HepG2 (cell line): ENCODE data around the gene KIF6. TPM values are rescaled to one million over a fixed set of nuclear protein-coding genes. Genes with fewer than 3 reads are reported as not detected.

Source experiments
- ATAC-seq: fragments of 200-7000 bp; cut with Tn5 transposase; 3 replicates; pipeline ENCODE4 v1.9.1; 2020; ENCODE audit warnings: mild to moderate bottlenecking, moderate library complexity
- BruUV-seq: library from RNA; stranded (reverse); fragments of 400-500 nt; replicated peaks from 2 replicates; lab custom pipeline; 2021; lab: Mats Ljungman, UMichigan
- CTCF ChIA-PET: fragments of 300-600 bp; formaldehyde crosslinking; extraction: SDS; loops from one replicate; lab custom pipeline; 2021; ENCODE audit warnings: low total read pairs, inconsistent platforms, low intra/inter-chr PET ratio; lab: Yijun Ruan, JAX
- POLR2A ChIA-PET: fragments of 350-600 bp; sonication (Branson Sonifier 250); formaldehyde crosslinking; loops from one replicate; lab custom pipeline; 2020; ENCODE audit warnings: antibody characterized with exemption, inconsistent platforms; lab: Yijun Ruan, JAX
- DNase-seq: peaks from one replicate; pipeline ENCODE4 v3.0.0-alpha.2; 2015; ENCODE audit warnings: low spot score
- FAIRE-seq: peaks from 3 replicates; lab custom pipeline; 2011; peaks lifted over from hg19 to GRCh38; lab: Jason Lieb, UNC
- H2AFZ ChIP-seq: one replicate; pipeline ENCODE4 v1.6.1; 2011; ENCODE audit warnings: low read length, inconsistent platforms
- H3K27ac ChIP-seq: fragments of 300-600 bp; 3 replicates; pipeline ENCODE4 v1.8.0; 2011; ENCODE audit warnings: mixed run types, mild to moderate bottlenecking, mixed read lengths, low read length, inconsistent platforms; ENCODE audit not compliant: insufficient read depth; ENCODE audit errors: extremely low read length
- H3K27me3 ChIP-seq, 2 experiments: fragments of 200-600 bp in 1 of 2; 2 replicates in 1 of 2; 3 replicates in 1 of 2; pipeline versions ENCODE4 v1.6.0 to v1.8.0; 2011; ENCODE audit warnings: low read length in 2 of 2, mild to moderate bottlenecking in 2 of 2, moderate library complexity in 2 of 2, inconsistent platforms in 1 of 2; ENCODE audit not compliant: insufficient read depth in 2 of 2, control insufficient read depth in 1 of 2
- H3K36me3 ChIP-seq, 2 experiments: fragments of 200-600 bp in 1 of 2; replicated peaks in 1 of 2; 2 replicates in 1 of 2; 3 replicates in 1 of 2; pipeline versions ENCODE4 v1.5.1 to v1.8.0; 2011; ENCODE audit warnings: low read length in 2 of 2, inconsistent platforms in 1 of 2; ENCODE audit not compliant: insufficient read depth in 2 of 2, control insufficient read depth in 1 of 2
- H3K4me1 ChIP-seq: 2 replicates; pipeline ENCODE4 v1.5.1; 2012; ENCODE audit warnings: low read length, inconsistent platforms; ENCODE audit not compliant: insufficient read depth
- H3K4me2 ChIP-seq: 2 replicates; pipeline ENCODE4 v1.6.0; 2011; ENCODE audit warnings: low read depth, low read length, inconsistent platforms
- H3K4me3 ChIP-seq, 3 experiments: fragments of 200-600 bp in 1 of 3; sonication (generic), shearing (Covaris generic) in 1 of 3; replicated peaks in 1 of 3; 2 replicates each; pipeline ENCODE4 v1.5.1; 2011 to 2016; ENCODE audit warnings: low read length in 3 of 3, inconsistent platforms in 2 of 3, low read depth in 2 of 3, mild to moderate bottlenecking in 2 of 3, control low read depth in 1 of 3, mixed read lengths in 1 of 3; ENCODE audit not compliant: insufficient read depth in 1 of 3
- H3K79me2 ChIP-seq: one replicate; pipeline ENCODE4 v1.6.1; 2011; ENCODE audit warnings: low read length, inconsistent platforms; ENCODE audit not compliant: insufficient read depth
- H3K9ac ChIP-seq: 2 replicates; pipeline ENCODE4 v1.6.0; 2011; ENCODE audit warnings: mild to moderate bottlenecking, low read depth, low read length, inconsistent platforms; ENCODE audit not compliant: insufficient read depth
- H3K9me3 ChIP-seq: 2 replicates; pipeline ENCODE4 v1.5.1; 2012; ENCODE audit warnings: mild to moderate bottlenecking, low read length
- H4K20me1 ChIP-seq: 2 replicates; pipeline ENCODE4 v1.6.0; 2011; ENCODE audit warnings: inconsistent platforms, mild to moderate bottlenecking, low read length, moderate library complexity; ENCODE audit not compliant: insufficient read depth
- ATM ChIP-seq: fragments of 450-650 bp; IDR thresholded peaks from 2 replicates; pipeline ENCODE4 v1.7.1; 2017; ENCODE audit warnings: mild to moderate bottlenecking, borderline replicate concordance
- KDM5A ChIP-seq: fragments of 200-600 bp; sonication (generic); IDR thresholded peaks from 2 replicates; pipeline ENCODE4 v1.7.0; 2018; ENCODE audit warnings: antibody characterized with exemption, mild to moderate bottlenecking, low read length, borderline replicate concordance
- KLF16 ChIP-seq, 2 experiments: sonication (generic) in 1 of 2; formaldehyde crosslinking in 1 of 2; IDR thresholded peaks; 2 replicates each; pipeline versions ENCODE4 v1.6.1 to v1.8.0; 2016 to 2023; ENCODE audit warnings: missing genetic modification reagents in 2 of 2, missing compliant biosample characterization in 1 of 2
- MYNN ChIP-seq: sonication (generic); formaldehyde crosslinking; IDR thresholded peaks from 2 replicates; pipeline ENCODE4 v1.4.0; 2020; ENCODE audit warnings: mild to moderate bottlenecking, low read depth, missing genetic modification reagents
- ZFP90 ChIP-seq: sonication (generic); formaldehyde crosslinking; IDR thresholded peaks from 2 replicates; pipeline ENCODE4 v1.8.0; 2022; ENCODE audit warnings: missing genetic modification reagents, mild to moderate bottlenecking, inconsistent platforms, borderline replicate concordance
- WGBS: methylation state at CpG from one replicate; pipeline ENCODE4 v1.1.6; 2017; ENCODE audit warnings: low lambda C conversion rate; 5-methylcytosine and 5-hydroxymethylcytosine counted together
- in situ Hi-C: cut with HindIII; loops from 2 replicates; pipeline ENCODE4 v1.10.0; 2017; ENCODE audit warnings: low pct_unique_long_range_greater_than_20kb; ENCODE audit not compliant: extremely low pct_ligation_motif_present
- intact Hi-C: fragments of 100-400 bp; cut with micrococcal nuclease; formaldehyde crosslinking; loops from one replicate; pipeline ENCODE4 v1.10.0; 2022; ENCODE audit not compliant: unreplicated experiment
- polyA plus RNA-seq, 8 experiments: library from polyadenylated mRNA; depleted of rRNA in 3 of 8; stranded (reverse) in 7 of 8; unstranded in 1 of 8; fragments of >200 nt; fragmentation: Illumina TruSeq in 4 of 8; extraction: Trizol in 4 of 8; gene quantifications; 2 replicates each; pipeline versions ENCODE4 v1.2.1 to v1.2.3, GENCODE V29; 2011 to 2016; ENCODE audit warnings: low read depth in 4 of 8, missing spikeins in 1 of 8, mixed read lengths in 1 of 8; ENCODE audit not compliant: insufficient read depth in 1 of 8
- total RNA-seq, 5 experiments: library from RNA; depleted of rRNA; stranded (reverse); fragments of >200 nt; fragmentation: Illumina TruSeq; extraction: Trizol; gene quantifications; 2 replicates each; pipeline ENCODE4 v1.2.3, GENCODE V29; 2016; ENCODE audit warnings: low read depth in 1 of 5
- TF ChIP-seq, protein P1 (sequence below): sonication (generic); formaldehyde crosslinking; IDR thresholded peaks from 2 replicates; pipeline ENCODE4 v1.9.0; 2021; ENCODE audit warnings: missing genetic modification reagents, mild to moderate bottlenecking, borderline replicate concordance
- TF ChIP-seq, protein P2 (sequence below): sonication (generic); formaldehyde crosslinking; IDR thresholded peaks from 2 replicates; pipeline ENCODE4 v1.5.0; 2020; ENCODE audit warnings: mild to moderate bottlenecking, missing genetic modification reagents
- TF ChIP-seq, protein P3 (sequence below): sonication (generic); formaldehyde crosslinking; IDR thresholded peaks from 2 replicates; pipeline ENCODE4 v1.4.0; 2020; ENCODE audit warnings: mild to moderate bottlenecking, missing genetic modification reagents
- TF ChIP-seq, protein P4 (sequence below): IDR thresholded peaks from 2 replicates; pipeline ENCODE4 v1.6.1; 2016; ENCODE audit warnings: low read depth, missing genetic modification reagents, missing compliant biosample characterization

Gene KIF6
- total and polyA plus RNA-seq, 2 of the 13 experiments (the other 11 are each of a cell fraction or from before 2014, with no cell fraction given), result 0.04 to 0.27 TPM

DNA sequence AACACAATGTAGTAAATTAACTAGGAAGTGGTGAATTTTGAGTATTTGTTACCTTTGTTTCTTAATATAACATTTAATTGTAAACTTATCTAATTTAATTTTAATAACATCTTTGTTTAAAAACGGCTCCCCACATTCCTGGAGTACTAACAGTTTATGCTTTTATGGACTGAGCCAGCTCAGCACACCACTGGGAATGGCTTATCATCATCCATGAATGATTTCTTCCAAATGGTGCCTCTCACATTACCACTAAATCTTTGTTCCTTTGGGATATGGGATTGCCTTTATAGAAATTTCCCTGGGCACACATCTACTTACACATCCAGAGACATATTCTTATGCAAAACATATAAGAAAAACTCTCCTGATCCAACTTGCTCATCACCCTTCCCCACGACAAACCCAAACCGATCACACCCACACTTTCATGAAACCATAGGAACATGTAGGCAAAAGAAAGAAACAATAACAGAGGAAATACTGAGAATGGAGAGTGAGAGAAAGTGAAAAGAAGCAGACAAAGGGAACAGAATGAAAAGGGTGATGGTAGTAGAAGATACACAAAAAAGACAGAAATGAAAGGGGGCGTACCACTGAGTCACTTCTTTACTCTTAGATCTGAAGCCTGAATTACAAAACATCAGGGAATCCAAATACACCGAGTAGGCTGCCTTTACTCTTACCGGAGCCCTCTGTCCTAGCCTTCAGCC lies 344.2 kb downstream of the KIF6 start (continued):
- TF ChIP-seq, protein P1, sequence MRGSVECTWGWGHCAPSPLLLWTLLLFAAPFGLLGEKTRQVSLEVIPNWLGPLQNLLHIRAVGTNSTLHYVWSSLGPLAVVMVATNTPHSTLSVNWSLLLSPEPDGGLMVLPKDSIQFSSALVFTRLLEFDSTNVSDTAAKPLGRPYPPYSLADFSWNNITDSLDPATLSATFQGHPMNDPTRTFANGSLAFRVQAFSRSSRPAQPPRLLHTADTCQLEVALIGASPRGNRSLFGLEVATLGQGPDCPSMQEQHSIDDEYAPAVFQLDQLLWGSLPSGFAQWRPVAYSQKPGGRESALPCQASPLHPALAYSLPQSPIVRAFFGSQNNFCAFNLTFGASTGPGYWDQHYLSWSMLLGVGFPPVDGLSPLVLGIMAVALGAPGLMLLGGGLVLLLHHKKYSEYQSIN (CRISPR knock-in tag), result no peak

DNA sequence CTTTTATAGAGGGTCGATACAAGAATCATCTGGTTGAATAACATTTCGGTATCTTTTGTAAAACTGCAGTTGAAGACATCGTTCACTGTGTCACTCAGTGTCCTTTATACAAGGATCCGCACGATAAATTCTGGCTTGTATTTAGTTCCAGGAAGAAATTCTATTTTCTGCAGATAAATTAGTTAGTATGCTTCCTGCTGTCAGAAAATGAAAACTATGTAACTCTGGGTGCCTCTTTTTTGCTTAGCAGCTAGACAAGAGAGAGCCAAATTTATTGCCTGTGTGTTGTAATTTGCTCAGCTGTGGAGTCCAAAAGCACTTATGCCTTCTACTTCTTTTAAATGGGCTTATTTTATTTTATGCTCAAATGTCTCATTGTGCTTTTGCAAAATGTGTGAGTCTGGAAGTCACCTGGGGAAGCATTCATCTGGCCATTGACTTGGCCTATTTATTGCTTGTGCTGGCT lies 346.2 kb downstream of the KIF6 start:
- H3K9ac ChIP-seq, result no peak overlapping the region
- H3K4me1 ChIP-seq, result no peaks in the 10 kb centered on the region
- H3K27ac ChIP-seq, result no peak overlapping the region
- no peaks in the 10 kb centered on the region for H3K36me3 ChIP-seq
- ChIA-PET CTCF (no interaction called here), POLR2A (no interaction called here)
- FAIRE-seq (no peak), ATAC-seq (no peak), DNase-seq (no peak)
- in situ Hi-C loops (loop anchor here (10.0 kb wide), 1 partner anchor 936 kb away; no protein-coding TSS in a partner anchor), intact Hi-C loops (loop anchor here (10.0 kb wide), 1 partner anchor 926 kb away; no protein-coding TSS in a partner anchor)
- 46% methylated on average over 5 of the region's 5 CpGs for WGBS
- H3K4me2 ChIP-seq, result no peak overlapping the region
- no peaks in the 10 kb centered on the region for H4K20me1 ChIP-seq
- no peaks in the 10 kb centered on the region for H3K79me2 ChIP-seq
- no peak overlapping the region for H3K4me3 ChIP-seq
- no TSS peak for BruUV-seq
- no peak overlapping the region for H2AFZ ChIP-seq
- no peaks in the 10 kb centered on the region for H3K9me3 ChIP-seq
- H3K27me3 ChIP-seq, result no peaks in the 10 kb centered on the region
- TF ChIP-seq, protein P2, sequence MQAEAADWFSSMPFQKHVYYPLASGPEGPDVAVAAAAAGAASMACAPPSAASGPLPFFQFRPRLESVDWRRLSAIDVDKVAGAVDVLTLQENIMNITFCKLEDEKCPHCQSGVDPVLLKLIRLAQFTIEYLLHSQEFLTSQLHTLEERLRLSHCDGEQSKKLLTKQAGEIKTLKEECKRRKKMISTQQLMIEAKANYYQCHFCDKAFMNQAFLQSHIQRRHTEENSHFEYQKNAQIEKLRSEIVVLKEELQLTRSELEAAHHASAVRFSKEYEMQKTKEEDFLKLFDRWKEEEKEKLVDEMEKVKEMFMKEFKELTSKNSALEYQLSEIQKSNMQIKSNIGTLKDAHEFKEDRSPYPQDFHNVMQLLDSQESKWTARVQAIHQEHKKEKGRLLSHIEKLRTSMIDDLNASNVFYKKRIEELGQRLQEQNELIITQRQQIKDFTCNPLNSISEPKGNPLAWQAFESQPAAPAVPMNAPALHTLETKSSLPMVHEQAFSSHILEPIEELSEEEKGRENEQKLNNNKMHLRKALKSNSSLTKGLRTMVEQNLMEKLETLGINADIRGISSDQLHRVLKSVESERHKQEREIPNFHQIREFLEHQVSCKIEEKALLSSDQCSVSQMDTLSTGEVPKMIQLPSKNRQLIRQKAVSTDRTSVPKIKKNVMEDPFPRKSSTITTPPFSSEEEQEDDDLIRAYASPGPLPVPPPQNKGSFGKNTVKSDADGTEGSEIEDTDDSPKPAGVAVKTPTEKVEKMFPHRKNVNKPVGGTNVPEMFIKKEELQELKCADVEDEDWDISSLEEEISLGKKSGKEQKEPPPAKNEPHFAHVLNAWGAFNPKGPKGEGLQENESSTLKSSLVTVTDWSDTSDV (CRISPR knock-in tag), result no peak
- TF ChIP-seq, protein P3, sequence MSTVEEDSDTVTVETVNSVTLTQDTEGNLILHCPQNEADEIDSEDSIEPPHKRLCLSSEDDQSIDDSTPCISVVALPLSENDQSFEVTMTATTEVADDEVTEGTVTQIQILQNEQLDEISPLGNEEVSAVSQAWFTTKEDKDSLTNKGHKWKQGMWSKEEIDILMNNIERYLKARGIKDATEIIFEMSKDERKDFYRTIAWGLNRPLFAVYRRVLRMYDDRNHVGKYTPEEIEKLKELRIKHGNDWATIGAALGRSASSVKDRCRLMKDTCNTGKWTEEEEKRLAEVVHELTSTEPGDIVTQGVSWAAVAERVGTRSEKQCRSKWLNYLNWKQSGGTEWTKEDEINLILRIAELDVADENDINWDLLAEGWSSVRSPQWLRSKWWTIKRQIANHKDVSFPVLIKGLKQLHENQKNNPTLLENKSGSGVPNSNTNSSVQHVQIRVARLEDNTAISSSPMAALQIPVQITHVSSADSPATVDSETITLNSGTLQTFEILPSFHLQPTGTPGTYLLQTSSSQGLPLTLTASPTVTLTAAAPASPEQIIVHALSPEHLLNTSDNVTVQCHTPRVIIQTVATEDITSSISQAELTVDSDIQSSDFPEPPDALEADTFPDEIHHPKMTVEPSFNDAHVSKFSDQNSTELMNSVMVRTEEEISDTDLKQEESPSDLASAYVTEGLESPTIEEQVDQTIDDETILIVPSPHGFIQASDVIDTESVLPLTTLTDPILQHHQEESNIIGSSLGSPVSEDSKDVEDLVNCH (CRISPR knock-in tag), result no peak
- TF ChIP-seq MYNN (CRISPR knock-in tag) (no peak), KDM5A (no peak), KLF16 (CRISPR knock-in tag; IDR thresholded peaks at IDR 0.05) (no peak), ATM (no peak), ZFP90 (no peak)
- TF ChIP-seq, protein P4, sequence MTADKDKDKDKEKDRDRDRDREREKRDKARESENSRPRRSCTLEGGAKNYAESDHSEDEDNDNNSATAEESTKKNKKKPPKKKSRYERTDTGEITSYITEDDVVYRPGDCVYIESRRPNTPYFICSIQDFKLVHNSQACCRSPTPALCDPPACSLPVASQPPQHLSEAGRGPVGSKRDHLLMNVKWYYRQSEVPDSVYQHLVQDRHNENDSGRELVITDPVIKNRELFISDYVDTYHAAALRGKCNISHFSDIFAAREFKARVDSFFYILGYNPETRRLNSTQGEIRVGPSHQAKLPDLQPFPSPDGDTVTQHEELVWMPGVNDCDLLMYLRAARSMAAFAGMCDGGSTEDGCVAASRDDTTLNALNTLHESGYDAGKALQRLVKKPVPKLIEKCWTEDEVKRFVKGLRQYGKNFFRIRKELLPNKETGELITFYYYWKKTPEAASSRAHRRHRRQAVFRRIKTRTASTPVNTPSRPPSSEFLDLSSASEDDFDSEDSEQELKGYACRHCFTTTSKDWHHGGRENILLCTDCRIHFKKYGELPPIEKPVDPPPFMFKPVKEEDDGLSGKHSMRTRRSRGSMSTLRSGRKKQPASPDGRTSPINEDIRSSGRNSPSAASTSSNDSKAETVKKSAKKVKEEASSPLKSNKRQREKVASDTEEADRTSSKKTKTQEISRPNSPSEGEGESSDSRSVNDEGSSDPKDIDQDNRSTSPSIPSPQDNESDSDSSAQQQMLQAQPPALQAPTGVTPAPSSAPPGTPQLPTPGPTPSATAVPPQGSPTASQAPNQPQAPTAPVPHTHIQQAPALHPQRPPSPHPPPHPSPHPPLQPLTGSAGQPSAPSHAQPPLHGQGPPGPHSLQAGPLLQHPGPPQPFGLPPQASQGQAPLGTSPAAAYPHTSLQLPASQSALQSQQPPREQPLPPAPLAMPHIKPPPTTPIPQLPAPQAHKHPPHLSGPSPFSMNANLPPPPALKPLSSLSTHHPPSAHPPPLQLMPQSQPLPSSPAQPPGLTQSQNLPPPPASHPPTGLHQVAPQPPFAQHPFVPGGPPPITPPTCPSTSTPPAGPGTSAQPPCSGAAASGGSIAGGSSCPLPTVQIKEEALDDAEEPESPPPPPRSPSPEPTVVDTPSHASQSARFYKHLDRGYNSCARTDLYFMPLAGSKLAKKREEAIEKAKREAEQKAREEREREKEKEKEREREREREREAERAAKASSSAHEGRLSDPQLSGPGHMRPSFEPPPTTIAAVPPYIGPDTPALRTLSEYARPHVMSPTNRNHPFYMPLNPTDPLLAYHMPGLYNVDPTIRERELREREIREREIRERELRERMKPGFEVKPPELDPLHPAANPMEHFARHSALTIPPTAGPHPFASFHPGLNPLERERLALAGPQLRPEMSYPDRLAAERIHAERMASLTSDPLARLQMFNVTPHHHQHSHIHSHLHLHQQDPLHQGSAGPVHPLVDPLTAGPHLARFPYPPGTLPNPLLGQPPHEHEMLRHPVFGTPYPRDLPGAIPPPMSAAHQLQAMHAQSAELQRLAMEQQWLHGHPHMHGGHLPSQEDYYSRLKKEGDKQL, result no peak
